Omental fat pad (tissue), 4 donors: ENCODE data around the gene ITPR1. TPM values are rescaled to one million over a fixed set of nuclear protein-coding genes. Genes with fewer than 3 reads are reported as not detected.

Source experiments
- ATAC-seq: fragments of 150-250 bp; one replicate; pipeline ENCODE4 v1.9.1; 2016; ENCODE audit warnings: mild to moderate bottlenecking, moderate library complexity; ENCODE audit not compliant: low FRiP score
- DNase-seq: peaks from one replicate; pipeline ENCODE4 v3.0.0-alpha.2; 2019; ENCODE audit warnings: low spot score
- total RNA-seq, 4 donors: library from RNA; depleted of rRNA; stranded (reverse); fragments of >200 nt; gene quantifications; one replicate each; pipeline ENCODE4 v1.1.0, GENCODE V29; 2016
- TF ChIP-seq, protein P1 (sequence below), 3 donors: fragments of 450-650 bp; IDR thresholded peaks; one replicate each; pipeline ENCODE4 v1.5.1; 2016 to 2017; ENCODE audit warnings: antibody characterized with exemption in 3 of 3, mild to moderate bottlenecking in 3 of 3, moderate library complexity in 2 of 3

ITPR1 gene
- total RNA-seq, 4 donors from 2014 or later: 38.3 to 58.5 (median 41.3) TPM

DNA sequence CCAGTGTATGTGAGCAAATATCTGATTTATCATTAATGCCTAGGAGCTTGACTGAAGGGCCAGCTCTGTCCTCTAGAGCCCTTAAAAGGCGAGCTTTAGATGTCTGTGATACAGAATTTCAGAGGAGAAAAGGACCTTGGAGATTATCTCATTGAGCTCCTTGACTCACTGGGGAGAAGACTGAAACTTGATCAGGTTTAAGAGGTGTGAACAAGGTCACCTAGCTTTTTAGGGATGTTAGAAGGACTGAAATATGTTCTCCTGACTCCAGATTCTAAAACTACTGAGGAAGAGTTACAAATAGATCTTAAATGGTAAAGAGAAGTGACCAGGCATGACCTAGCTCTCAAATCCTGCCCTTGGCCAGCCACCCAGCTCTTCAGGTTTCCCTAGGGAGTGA, 292.4 kb downstream of the ITPR1 start:
- no peak for ATAC-seq

DNA sequence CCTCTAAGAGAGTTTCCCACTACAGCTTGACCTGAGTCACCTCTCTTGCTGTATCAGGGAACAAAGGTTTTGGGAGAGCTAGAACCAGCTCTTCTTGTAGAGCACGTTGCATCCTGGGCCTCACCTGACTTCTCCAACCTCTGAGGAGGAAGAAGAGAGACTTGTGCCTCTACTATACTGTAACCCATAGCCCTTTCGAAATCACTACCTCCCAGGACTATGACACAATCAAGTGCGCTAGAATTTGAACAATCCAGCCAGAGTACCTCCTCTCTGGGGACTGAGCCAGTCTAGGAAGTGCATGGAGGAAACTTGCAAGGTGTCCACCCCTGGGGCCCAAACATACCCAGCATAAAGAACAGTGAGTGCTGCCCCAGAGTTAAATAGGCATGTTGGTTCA, 293.3 kb downstream of the ITPR1 start:
- no peak for ATAC-seq

More for the DNA sequence above, 292.4 kb downstream of the ITPR1 start:
- TF ChIP-seq, protein P1, sequence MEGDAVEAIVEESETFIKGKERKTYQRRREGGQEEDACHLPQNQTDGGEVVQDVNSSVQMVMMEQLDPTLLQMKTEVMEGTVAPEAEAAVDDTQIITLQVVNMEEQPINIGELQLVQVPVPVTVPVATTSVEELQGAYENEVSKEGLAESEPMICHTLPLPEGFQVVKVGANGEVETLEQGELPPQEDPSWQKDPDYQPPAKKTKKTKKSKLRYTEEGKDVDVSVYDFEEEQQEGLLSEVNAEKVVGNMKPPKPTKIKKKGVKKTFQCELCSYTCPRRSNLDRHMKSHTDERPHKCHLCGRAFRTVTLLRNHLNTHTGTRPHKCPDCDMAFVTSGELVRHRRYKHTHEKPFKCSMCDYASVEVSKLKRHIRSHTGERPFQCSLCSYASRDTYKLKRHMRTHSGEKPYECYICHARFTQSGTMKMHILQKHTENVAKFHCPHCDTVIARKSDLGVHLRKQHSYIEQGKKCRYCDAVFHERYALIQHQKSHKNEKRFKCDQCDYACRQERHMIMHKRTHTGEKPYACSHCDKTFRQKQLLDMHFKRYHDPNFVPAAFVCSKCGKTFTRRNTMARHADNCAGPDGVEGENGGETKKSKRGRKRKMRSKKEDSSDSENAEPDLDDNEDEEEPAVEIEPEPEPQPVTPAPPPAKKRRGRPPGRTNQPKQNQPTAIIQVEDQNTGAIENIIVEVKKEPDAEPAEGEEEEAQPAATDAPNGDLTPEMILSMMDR (IDR thresholded peaks at IDR 0.05): no peak
- DNase-seq: no peak

DNA sequence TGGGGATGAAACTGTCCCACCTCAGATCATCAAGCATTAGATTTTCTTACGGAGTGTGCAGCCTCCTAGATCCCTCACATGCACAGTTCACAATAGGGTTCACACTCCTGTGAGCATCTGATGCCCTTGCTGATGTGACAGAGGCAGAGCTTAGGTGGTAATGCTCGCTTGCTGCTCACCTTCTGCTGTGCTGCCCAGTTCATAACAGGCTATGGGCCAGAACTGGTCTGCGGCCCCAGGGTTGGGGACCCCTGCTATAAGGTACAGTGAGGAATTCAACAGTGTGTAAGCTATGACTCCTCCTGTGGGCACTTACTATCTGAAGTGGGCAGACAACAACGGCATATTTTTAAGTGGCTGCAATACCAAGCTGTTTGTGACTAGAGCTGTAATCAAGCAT, 298.2 kb downstream of the ITPR1 start:
- TF ChIP-seq, protein P1 (IDR thresholded peaks at IDR 0.05): no peak
- DNase-seq (no peak), ATAC-seq (no peak)

More for the DNA sequence above, 293.3 kb downstream of the ITPR1 start:
- TF ChIP-seq, protein P1 (IDR thresholded peaks at IDR 0.05): no peak
- no peak for DNase-seq

DNA sequence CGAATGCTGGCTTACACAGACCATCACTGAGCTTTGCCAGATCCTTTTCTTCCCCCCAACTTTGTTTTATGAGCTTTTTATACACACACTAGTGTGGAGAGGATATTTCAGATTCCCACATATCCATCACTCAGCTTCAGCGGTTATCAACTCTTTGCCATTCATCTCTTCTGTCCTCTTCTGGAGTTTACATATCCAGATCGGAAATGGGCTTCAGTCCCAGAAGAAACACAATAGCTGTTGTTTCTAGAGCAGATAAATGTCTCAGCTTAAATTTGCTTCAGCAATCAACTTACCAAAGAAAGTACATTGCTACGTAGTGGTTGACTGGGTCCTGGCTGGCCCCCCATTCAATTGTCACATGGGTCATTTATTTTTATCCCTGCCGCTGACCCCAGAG, 300.2 kb downstream of the ITPR1 start:
- ATAC-seq (no peak), DNase-seq (no peak)
- TF ChIP-seq, protein P1 (IDR thresholded peaks at IDR 0.05): no peak

DNA sequence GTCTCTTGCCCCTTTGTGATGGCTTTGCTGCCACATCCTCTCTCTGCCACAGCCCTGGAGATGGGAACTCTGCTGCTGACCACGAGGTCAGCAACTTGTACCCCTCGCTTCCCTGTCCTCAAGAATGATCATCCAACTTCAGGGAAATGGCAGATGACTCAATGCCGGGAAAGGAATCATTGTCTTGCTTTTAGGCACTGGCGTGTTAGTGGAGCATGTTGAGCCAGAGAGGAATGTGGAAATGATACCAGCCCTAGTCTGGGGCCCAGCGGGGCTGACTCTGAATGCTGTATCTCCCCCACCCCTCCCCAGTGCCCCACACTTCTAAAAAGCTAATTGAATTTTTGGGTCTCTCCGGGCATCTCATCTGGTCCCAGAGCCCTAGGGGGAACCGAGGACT, 301.2 kb downstream of the ITPR1 start:
- TF ChIP-seq, protein P1 (IDR thresholded peaks at IDR 0.05): no peak
- DNase-seq (no peak), ATAC-seq (no peak)

DNA sequence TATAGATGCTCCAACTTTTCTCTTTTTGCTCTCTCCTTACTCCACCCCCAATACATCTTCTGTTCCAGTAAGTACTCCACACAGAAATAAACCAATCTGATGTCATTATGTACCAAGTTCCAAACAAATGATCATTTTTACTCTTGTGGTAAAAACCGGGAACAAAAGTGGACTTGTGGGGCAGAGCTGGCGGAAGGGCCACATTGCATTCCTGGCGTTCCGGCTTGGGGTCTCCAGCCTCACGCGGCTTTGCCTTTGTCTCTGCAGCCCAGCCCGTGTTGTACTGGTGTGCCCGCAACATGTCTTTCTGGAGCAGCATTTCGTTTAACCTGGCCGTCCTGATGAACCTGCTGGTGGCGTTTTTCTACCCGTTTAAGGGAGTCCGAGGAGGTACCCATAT, 301.6 kb downstream of the ITPR1 start:
- no peak for ATAC-seq

DNA sequence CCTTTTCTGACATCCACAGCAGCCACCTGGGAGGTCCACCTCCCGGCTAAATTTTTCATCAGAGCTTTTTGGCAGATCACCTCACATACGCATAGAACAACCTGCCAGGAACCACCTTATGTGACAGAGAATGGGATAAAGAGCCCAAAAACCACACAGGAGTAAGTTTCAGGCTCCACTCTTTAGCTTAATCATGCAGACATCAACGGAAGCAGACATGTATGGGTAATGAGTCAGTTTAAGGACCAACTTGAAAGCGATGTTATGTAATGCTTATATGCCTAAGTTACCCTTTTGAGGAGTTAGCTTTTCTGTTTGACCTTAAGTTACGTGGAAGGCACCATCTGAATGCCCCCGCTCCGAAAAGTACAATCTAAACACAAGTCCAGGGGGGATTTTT, 302.8 kb downstream of the ITPR1 start:
- TF ChIP-seq, protein P1 (IDR thresholded peaks at IDR 0.05): no peak
- DNase-seq (no peak), ATAC-seq (no peak)

More for the DNA sequence above, 301.6 kb downstream of the ITPR1 start:
- TF ChIP-seq, protein P1 (IDR thresholded peaks at IDR 0.05): no peak
- DNase-seq: no peak
